HEK293 (cell line): ENCODE results near the gene CLASP1.
A peak's percentile ranks its signal among the peaks of the same experiment; 100 is the strongest.

Experiments
- CTCF ChIA-PET: fragments of 350-600 bp; formaldehyde crosslinking; extraction: SDS; loops from one replicate; lab custom pipeline; 2021; ENCODE audit warnings: antibody characterized with exemption; lab: Yijun Ruan, JAX
- POLR2A ChIA-PET: fragments of 300-600 bp; formaldehyde crosslinking; extraction: SDS; loops from one replicate; lab custom pipeline; 2020; ENCODE audit warnings: antibody characterized with exemption, inconsistent platforms; lab: Yijun Ruan, JAX
- H3K27ac ChIP-seq: fragments of 200-500 bp; sonication (Bioruptor generic); 2 replicates; pipeline ENCODE4 v1.5.1; 2014; ENCODE audit warnings: low read depth, low read length, control low read depth, inconsistent platforms; ENCODE audit errors: extremely low read depth
- H3K36me3 ChIP-seq, 2 experiments: fragments of 200-500 bp in 1 of 2; sonication (Bioruptor generic) in 1 of 2; 1 replicate in 1 of 2; 2 replicates in 1 of 2; pipeline ENCODE4 v1.5.1; 2014 to 2017; ENCODE audit warnings: inconsistent platforms in 2 of 2, low read length in 2 of 2; ENCODE audit not compliant: control insufficient read depth in 2 of 2, insufficient read depth in 1 of 2
- H3K4me1 ChIP-seq: fragments of 200-500 bp; sonication (Bioruptor generic); 2 replicates; pipeline ENCODE4 v1.5.1; 2014; ENCODE audit warnings: mild to moderate bottlenecking, low read length, inconsistent platforms; ENCODE audit not compliant: control insufficient read depth, insufficient read depth
- H3K4me3 ChIP-seq: 2 replicates; pipeline ENCODE4 v1.5.1; 2011; ENCODE audit warnings: low read depth, mild to moderate bottlenecking, control low read depth, low read length, moderate library complexity
- H3K9me3 ChIP-seq: fragments of 200-500 bp; sonication (Bioruptor generic); 2 replicates; pipeline ENCODE4 v1.5.1; 2014; ENCODE audit warnings: low read depth, low read length, inconsistent platforms; ENCODE audit not compliant: control insufficient read depth, insufficient read depth
- BCL11A ChIP-seq: fragments of 450-650 bp; formaldehyde crosslinking; IDR thresholded peaks from 2 replicates; pipeline ENCODE4 v1.5.1; 2016; ENCODE audit warnings: low read depth, missing biosample characterization, missing genetic modification characterization
- EGR2 ChIP-seq: fragments of 450-650 bp; formaldehyde crosslinking; IDR thresholded peaks from 2 replicates; pipeline ENCODE4 v1.5.1; 2016; ENCODE audit warnings: low read depth, missing biosample characterization, missing genetic modification characterization
- GLIS1 ChIP-seq: fragments of 450-650 bp; formaldehyde crosslinking; IDR thresholded peaks from 2 replicates; pipeline ENCODE4 v1.5.1; 2016; ENCODE audit warnings: missing biosample characterization, missing genetic modification characterization
- KLF7 ChIP-seq: fragments of 450-650 bp; formaldehyde crosslinking; IDR thresholded peaks from 2 replicates; pipeline ENCODE4 v1.5.1; 2016; ENCODE audit warnings: missing biosample characterization, missing genetic modification characterization, borderline replicate concordance
- KLF9 ChIP-seq: fragments of 450-650 bp; formaldehyde crosslinking; IDR thresholded peaks from 2 replicates; pipeline ENCODE4 v1.5.1; 2016; ENCODE audit warnings: missing biosample characterization, missing genetic modification characterization, low read depth
- SALL2 ChIP-seq: fragments of 450-650 bp; formaldehyde crosslinking; IDR thresholded peaks from 2 replicates; pipeline ENCODE4 v1.5.0; 2017; ENCODE audit warnings: missing biosample characterization, mild to moderate bottlenecking, missing genetic modification characterization, borderline replicate concordance
- ZBTB17 ChIP-seq: fragments of 450-650 bp; formaldehyde crosslinking; IDR thresholded peaks from 2 replicates; pipeline ENCODE4 v1.5.1; 2016; ENCODE audit warnings: missing biosample characterization, missing genetic modification characterization
- ZBTB21 ChIP-seq: fragments of 450-650 bp; formaldehyde crosslinking; IDR thresholded peaks from 2 replicates; pipeline ENCODE4 v1.5.1; 2017; ENCODE audit warnings: missing biosample characterization, missing genetic modification characterization
- ZFHX2 ChIP-seq: fragments of 450-650 bp; formaldehyde crosslinking; conservative IDR thresholded peaks from 2 replicates; pipeline ENCODE4 v1.5.1; 2016; ENCODE audit warnings: missing biosample characterization, missing genetic modification characterization
- ZFP3 ChIP-seq: fragments of 450-650 bp; formaldehyde crosslinking; IDR thresholded peaks from 2 replicates; pipeline ENCODE4 v1.5.1; 2016; ENCODE audit warnings: low read depth, missing biosample characterization, missing genetic modification characterization
- ZFP69B ChIP-seq: fragments of 450-650 bp; formaldehyde crosslinking; IDR thresholded peaks from 2 replicates; pipeline ENCODE4 v1.5.1; 2016; ENCODE audit warnings: missing biosample characterization, missing genetic modification characterization
- ZIC2 ChIP-seq: fragments of 450-650 bp; formaldehyde crosslinking; IDR thresholded peaks from 2 replicates; pipeline ENCODE4 v1.5.1; 2016; ENCODE audit warnings: missing biosample characterization, missing genetic modification characterization
- ZNF155 ChIP-seq: fragments of 450-650 bp; formaldehyde crosslinking; IDR thresholded peaks from 2 replicates; pipeline ENCODE4 v1.5.1; 2016; ENCODE audit warnings: missing biosample characterization, missing genetic modification characterization
- ZNF169 ChIP-seq: fragments of 450-650 bp; formaldehyde crosslinking; IDR thresholded peaks from 2 replicates; pipeline ENCODE4 v1.5.1; 2016; ENCODE audit warnings: missing biosample characterization, missing genetic modification characterization
- ZNF184 ChIP-seq: fragments of 450-650 bp; IDR thresholded peaks from 2 replicates; pipeline ENCODE4 v1.5.1; 2018; ENCODE audit warnings: missing biosample characterization, mild to moderate bottlenecking, missing genetic modification characterization
- ZNF202 ChIP-seq: fragments of 450-650 bp; formaldehyde crosslinking; IDR thresholded peaks from 2 replicates; pipeline ENCODE4 v1.5.1; 2016; ENCODE audit warnings: missing biosample characterization, missing genetic modification characterization, borderline replicate concordance
- ZNF37A ChIP-seq: fragments of 450-650 bp; IDR thresholded peaks from 2 replicates; pipeline ENCODE4 v1.5.1; 2018; ENCODE audit warnings: missing biosample characterization, missing genetic modification characterization
- ZNF423 ChIP-seq: fragments of 450-650 bp; formaldehyde crosslinking; IDR thresholded peaks from 2 replicates; pipeline ENCODE4 v1.5.1; 2016; ENCODE audit warnings: missing biosample characterization, missing genetic modification characterization
- ZNF610 ChIP-seq: fragments of 450-650 bp; formaldehyde crosslinking; IDR thresholded peaks from 2 replicates; pipeline ENCODE4 v1.5.1; 2016; ENCODE audit warnings: missing biosample characterization, missing genetic modification characterization, borderline replicate concordance
- ZNF670 ChIP-seq: fragments of 450-650 bp; formaldehyde crosslinking; IDR thresholded peaks from 2 replicates; pipeline ENCODE4 v1.5.1; 2016; ENCODE audit warnings: missing biosample characterization, missing genetic modification characterization, low read depth
- ZNF76 ChIP-seq: fragments of 450-650 bp; formaldehyde crosslinking; IDR thresholded peaks from 2 replicates; pipeline ENCODE4; 2016; ENCODE audit warnings: low read depth, missing biosample characterization, missing genetic modification characterization, borderline replicate concordance
- ZNF843 ChIP-seq: fragments of 450-650 bp; formaldehyde crosslinking; IDR thresholded peaks from 2 replicates; pipeline ENCODE4 v1.5.1; 2016; ENCODE audit warnings: missing biosample characterization, missing genetic modification characterization
- TF ChIP-seq, protein P1 (sequence below): fragments of 450-650 bp; formaldehyde crosslinking; IDR thresholded peaks from 2 replicates; pipeline ENCODE4 v1.5.1; 2016; ENCODE audit warnings: missing biosample characterization, missing genetic modification characterization, borderline replicate concordance
- TF ChIP-seq, protein P2 (sequence below): fragments of 450-650 bp; formaldehyde crosslinking; IDR thresholded peaks from 2 replicates; pipeline ENCODE4 v1.5.1; 2016; ENCODE audit warnings: missing biosample characterization, missing genetic modification characterization
- TF ChIP-seq, protein P3 (sequence below): fragments of 450-650 bp; formaldehyde crosslinking; IDR thresholded peaks from 2 replicates; pipeline ENCODE4 v1.5.1; 2016; ENCODE audit warnings: missing biosample characterization, missing genetic modification characterization, low read depth
- TF ChIP-seq, protein P4 (sequence below): fragments of 450-650 bp; formaldehyde crosslinking; IDR thresholded peaks from 2 replicates; pipeline ENCODE4 v1.5.1; 2016; ENCODE audit warnings: missing biosample characterization, missing genetic modification characterization

Gene CLASP1

DNA sequence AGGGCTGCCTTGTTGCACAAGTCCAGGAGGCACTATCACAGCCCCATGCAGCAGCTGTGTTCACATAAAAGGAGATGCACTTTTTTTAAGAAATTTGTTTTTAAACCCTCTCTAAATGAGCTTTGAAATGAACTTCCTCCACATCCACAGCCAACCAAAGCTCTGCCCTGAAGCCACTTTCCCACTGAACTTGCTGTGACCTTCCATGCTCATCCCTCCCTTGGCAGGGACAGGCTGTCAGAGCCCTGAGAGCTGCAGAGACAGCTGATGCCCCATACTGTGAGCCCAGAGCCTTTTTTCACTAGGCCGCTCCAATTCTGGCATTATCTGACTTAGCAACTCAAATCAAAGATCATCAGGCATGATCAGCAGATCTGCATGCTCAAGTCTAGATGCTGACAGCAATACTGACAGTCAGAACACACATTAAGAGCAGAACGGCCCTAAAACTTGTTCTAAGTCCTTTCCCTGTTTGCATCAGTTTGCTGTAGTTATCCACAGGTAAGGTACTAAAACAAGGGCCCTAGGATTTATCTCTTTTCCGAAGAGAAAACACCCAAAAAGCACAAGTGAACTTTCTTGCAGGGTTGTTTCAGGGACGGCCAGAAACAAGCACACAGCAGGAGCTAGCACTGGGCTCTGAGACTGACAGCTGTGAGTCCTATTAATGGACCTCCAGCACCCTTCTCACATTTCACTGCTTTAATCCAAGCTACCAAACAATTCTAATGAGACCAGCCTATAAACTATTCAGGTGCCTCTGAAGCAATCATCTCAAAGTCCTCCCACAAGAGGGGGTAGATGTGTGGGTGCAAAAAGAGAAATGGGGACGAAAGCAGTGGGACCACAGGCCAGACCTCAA lies 83.6 kb downstream of the CLASP1 start:
- ChIA-PET CTCF (no interaction called here), POLR2A (no interaction called here)
- Histone ChIP-seq H3K4me1 (peaks cover 17% of the 10 kb centered on the region), H3K4me3 (no peak overlapping the region), H3K27ac (no peak overlapping the region), H3K9me3 (no peaks in the 10 kb centered on the region), H3K36me3 (no peaks in the 10 kb centered on the region)
- TF ChIP-seq GLIS1 (tag by site-specific recombination) (peak; percentile 78), ZNF202 (tag by site-specific recombination) (no peak), EGR2 (tag by site-specific recombination) (0 out of 2 replicates have a peak, but pooled peaks have one; percentile 29), ZBTB17 (peak; percentile 95), ZIC2 (tag by site-specific recombination) (0 out of 2 replicates have a peak, but pooled peaks have one; percentile 16), ZNF37A (tag by site-specific recombination) (no peak), ZFHX2 (tag by site-specific recombination) (peak; percentile 30; the same call in 1 of the 2 replicates), ZNF423 (tag by site-specific recombination) (no peak), ZNF670 (tag by site-specific recombination) (no peak)
- TF ChIP-seq, protein P1, sequence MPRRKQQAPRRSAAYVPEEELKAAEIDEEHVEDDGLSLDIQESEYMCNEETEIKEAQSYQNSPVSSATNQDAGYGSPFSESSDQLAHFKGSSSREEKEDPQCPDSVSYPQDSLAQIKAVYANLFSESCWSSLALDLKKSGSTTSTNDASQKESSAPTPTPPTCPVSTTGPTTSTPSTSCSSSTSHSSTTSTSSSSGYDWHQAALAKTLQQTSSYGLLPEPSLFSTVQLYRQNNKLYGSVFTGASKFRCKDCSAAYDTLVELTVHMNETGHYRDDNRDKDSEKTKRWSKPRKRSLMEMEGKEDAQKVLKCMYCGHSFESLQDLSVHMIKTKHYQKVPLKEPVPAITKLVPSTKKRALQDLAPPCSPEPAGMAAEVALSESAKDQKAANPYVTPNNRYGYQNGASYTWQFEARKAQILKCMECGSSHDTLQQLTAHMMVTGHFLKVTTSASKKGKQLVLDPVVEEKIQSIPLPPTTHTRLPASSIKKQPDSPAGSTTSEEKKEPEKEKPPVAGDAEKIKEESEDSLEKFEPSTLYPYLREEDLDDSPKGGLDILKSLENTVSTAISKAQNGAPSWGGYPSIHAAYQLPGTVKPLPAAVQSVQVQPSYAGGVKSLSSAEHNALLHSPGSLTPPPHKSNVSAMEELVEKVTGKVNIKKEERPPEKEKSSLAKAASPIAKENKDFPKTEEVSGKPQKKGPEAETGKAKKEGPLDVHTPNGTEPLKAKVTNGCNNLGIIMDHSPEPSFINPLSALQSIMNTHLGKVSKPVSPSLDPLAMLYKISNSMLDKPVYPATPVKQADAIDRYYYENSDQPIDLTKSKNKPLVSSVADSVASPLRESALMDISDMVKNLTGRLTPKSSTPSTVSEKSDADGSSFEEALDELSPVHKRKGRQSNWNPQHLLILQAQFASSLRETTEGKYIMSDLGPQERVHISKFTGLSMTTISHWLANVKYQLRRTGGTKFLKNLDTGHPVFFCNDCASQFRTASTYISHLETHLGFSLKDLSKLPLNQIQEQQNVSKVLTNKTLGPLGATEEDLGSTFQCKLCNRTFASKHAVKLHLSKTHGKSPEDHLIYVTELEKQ (tag by site-specific recombination): peak; percentile 58; the same call in 1 of the 2 replicates

DNA sequence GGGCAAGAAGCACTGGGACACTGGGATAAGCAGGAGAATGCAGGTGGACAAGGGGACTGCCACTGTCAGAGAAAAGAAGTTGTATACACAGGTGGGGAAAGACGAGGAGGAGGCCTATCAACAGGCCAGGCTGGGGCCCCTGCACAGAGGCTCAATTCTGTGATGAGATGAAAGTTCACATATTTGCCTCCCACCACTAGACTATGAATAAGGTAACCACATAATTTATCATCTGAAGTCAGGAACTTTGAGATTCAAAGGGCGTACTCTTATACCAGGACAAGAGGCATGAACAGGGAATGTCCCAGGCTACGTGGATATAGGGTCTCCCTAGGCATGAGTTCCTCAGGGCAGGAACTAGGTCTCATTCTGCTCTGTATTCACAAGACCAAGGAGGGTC lies 84.4 kb downstream of the CLASP1 start:
- H3K4me3 ChIP-seq: no peak overlapping the region
- ChIA-PET CTCF (no interaction called here), POLR2A (no interaction called here)
- H3K36me3 ChIP-seq: no peaks in the 10 kb centered on the region
- H3K4me1 ChIP-seq: peaks cover 17% of the 10 kb centered on the region
- H3K9me3 ChIP-seq: no peaks in the 10 kb centered on the region
- no peak overlapping the region for H3K27ac ChIP-seq
- TF ChIP-seq ZBTB21 (no peak), ZNF843 (tag by site-specific recombination) (no peak), ZNF610 (no peak), ZFP3 (tag by site-specific recombination) (no peak), BCL11A (no peak), KLF7 (tag by site-specific recombination) (no peak), ZNF184 (no peak), ZFP69B (tag by site-specific recombination) (no peak), SALL2 (no peak), ZNF169 (tag by site-specific recombination) (no peak), ZNF155 (tag by site-specific recombination) (no peak), ZNF76 (tag by site-specific recombination) (no peak), KLF9 (no peak)
- TF ChIP-seq, protein P2, sequence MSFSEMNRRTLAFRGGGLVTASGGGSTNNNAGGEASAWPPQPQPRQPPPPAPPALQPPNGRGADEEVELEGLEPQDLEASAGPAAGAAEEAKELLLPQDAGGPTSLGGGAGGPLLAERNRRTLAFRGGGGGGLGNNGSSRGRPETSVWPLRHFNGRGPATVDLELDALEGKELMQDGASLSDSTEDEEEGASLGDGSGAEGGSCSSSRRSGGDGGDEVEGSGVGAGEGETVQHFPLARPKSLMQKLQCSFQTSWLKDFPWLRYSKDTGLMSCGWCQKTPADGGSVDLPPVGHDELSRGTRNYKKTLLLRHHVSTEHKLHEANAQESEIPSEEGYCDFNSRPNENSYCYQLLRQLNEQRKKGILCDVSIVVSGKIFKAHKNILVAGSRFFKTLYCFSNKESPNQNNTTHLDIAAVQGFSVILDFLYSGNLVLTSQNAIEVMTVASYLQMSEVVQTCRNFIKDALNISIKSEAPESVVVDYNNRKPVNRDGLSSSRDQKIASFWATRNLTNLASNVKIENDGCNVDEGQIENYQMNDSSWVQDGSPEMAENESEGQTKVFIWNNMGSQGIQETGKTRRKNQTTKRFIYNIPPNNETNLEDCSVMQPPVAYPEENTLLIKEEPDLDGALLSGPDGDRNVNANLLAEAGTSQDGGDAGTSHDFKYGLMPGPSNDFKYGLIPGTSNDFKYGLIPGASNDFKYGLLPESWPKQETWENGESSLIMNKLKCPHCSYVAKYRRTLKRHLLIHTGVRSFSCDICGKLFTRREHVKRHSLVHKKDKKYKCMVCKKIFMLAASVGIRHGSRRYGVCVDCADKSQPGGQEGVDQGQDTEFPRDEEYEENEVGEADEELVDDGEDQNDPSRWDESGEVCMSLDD (tag by site-specific recombination): no peak
- TF ChIP-seq, protein P3, sequence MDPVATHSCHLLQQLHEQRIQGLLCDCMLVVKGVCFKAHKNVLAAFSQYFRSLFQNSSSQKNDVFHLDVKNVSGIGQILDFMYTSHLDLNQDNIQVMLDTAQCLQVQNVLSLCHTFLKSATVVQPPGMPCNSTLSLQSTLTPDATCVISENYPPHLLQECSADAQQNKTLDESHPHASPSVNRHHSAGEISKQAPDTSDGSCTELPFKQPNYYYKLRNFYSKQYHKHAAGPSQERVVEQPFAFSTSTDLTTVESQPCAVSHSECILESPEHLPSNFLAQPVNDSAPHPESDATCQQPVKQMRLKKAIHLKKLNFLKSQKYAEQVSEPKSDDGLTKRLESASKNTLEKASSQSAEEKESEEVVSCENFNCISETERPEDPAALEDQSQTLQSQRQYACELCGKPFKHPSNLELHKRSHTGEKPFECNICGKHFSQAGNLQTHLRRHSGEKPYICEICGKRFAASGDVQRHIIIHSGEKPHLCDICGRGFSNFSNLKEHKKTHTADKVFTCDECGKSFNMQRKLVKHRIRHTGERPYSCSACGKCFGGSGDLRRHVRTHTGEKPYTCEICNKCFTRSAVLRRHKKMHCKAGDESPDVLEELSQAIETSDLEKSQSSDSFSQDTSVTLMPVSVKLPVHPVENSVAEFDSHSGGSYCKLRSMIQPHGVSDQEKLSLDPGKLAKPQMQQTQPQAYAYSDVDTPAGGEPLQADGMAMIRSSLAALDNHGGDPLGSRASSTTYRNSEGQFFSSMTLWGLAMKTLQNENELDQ (tag by site-specific recombination): no peak
- TF ChIP-seq, protein P4, sequence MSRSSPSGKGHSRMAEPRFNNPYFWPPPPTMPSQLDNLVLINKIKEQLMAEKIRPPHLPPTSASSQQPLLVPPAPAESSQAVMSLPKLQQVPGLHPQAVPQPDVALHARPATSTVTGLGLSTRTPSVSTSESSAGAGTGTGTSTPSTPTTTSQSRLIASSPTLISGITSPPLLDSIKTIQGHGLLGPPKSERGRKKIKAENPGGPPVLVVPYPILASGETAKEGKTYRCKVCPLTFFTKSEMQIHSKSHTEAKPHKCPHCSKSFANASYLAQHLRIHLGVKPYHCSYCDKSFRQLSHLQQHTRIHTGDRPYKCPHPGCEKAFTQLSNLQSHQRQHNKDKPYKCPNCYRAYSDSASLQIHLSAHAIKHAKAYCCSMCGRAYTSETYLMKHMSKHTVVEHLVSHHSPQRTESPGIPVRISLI (tag by site-specific recombination): no peak
